HepG2 (cell line): ENCODE results near the gene EFCAB11. TPM values are rescaled to one million over a fixed set of nuclear protein-coding genes. Genes with fewer than 3 reads are reported as not detected.

ENCODE experiments used
- BCL6 ChIP-seq: IDR thresholded peaks from 2 replicates; pipeline ENCODE4 v1.6.1; 2016; ENCODE audit warnings: missing genetic modification reagents, missing compliant biosample characterization
- FOSL2 ChIP-seq: sonication (generic); formaldehyde crosslinking; IDR thresholded peaks from 2 replicates; pipeline ENCODE4 v1.4.0; 2020; ENCODE audit warnings: missing genetic modification reagents
- GABPB1 ChIP-seq: IDR thresholded peaks from 2 replicates; pipeline ENCODE4 v1.6.1; 2016; ENCODE audit warnings: mild to moderate bottlenecking, missing genetic modification reagents, moderate library complexity, missing compliant biosample characterization
- NBN ChIP-seq: fragments of 450-650 bp; conservative IDR thresholded peaks from 2 replicates; pipeline ENCODE4 v1.6.1; 2017
- NR2F6 ChIP-seq, 2 experiments: IDR thresholded peaks; 2 replicates each; pipeline ENCODE4 v1.6.1; 2016; ENCODE audit warnings: antibody characterized with exemption in 1 of 2, mild to moderate bottlenecking in 1 of 2
- PBX3 ChIP-seq: sonication (generic); formaldehyde crosslinking; IDR thresholded peaks from 2 replicates; pipeline ENCODE4 v1.8.1; 2023; ENCODE audit warnings: missing genetic modification reagents, inconsistent platforms, borderline replicate concordance
- SKI ChIP-seq: fragments of 450-650 bp; IDR thresholded peaks from one replicate; pipeline ENCODE4 v1.6.1; 2018; ENCODE audit warnings: mild to moderate bottlenecking; ENCODE audit not compliant: partially characterized antibody
- WIZ ChIP-seq: sonication (generic); formaldehyde crosslinking; IDR thresholded peaks from 2 replicates; pipeline ENCODE4 v1.5.1; 2020; ENCODE audit warnings: mild to moderate bottlenecking, missing genetic modification reagents
- YEATS2 ChIP-seq: sonication (generic); formaldehyde crosslinking; IDR thresholded peaks from 2 replicates; pipeline ENCODE4 v1.4.0; 2020; ENCODE audit warnings: missing genetic modification reagents, borderline replicate concordance
- ZKSCAN1 ChIP-seq: fragments of 150-350 bp; IDR thresholded peaks from 2 replicates; pipeline ENCODE4 v1.6.1; 2014; ENCODE audit warnings: low read length
- ZMYM2 ChIP-seq: sonication (generic); formaldehyde crosslinking; IDR thresholded peaks from 2 replicates; pipeline ENCODE4 v1.8.0; 2022; ENCODE audit warnings: mild to moderate bottlenecking, missing genetic modification reagents
- ZNF431 ChIP-seq: sonication (generic); formaldehyde crosslinking; IDR thresholded peaks from 2 replicates; pipeline ENCODE4 v1.9.0; 2022; ENCODE audit warnings: missing genetic modification reagents, low read depth, mild to moderate bottlenecking, borderline replicate concordance
- ZNF687 ChIP-seq: sonication (generic); formaldehyde crosslinking; IDR thresholded peaks from 2 replicates; pipeline ENCODE4 v1.5.1; 2020; ENCODE audit warnings: mild to moderate bottlenecking, missing genetic modification reagents, moderate library complexity
- ZNF782 ChIP-seq: sonication (generic); formaldehyde crosslinking; IDR thresholded peaks from 2 replicates; pipeline ENCODE4 v1.4.0; 2020; ENCODE audit warnings: missing genetic modification reagents, mild to moderate bottlenecking, borderline replicate concordance
- ZSCAN30 ChIP-seq: sonication (generic); formaldehyde crosslinking; IDR thresholded peaks from 2 replicates; pipeline ENCODE4 v1.5.0; 2020; ENCODE audit warnings: mild to moderate bottlenecking, missing genetic modification reagents
- polyA plus RNA-seq, 8 experiments: library from polyadenylated mRNA; depleted of rRNA in 3 of 8; stranded (reverse) in 7 of 8; unstranded in 1 of 8; fragments of >200 nt; fragmentation: Illumina TruSeq in 4 of 8; extraction: Trizol in 4 of 8; gene quantifications; 2 replicates each; pipeline versions ENCODE4 v1.2.1 to v1.2.3, GENCODE V29; 2011 to 2016; ENCODE audit warnings: low read depth in 4 of 8, missing spikeins in 1 of 8, mixed read lengths in 1 of 8; ENCODE audit not compliant: insufficient read depth in 1 of 8
- total RNA-seq, 5 experiments: library from RNA; depleted of rRNA; stranded (reverse); fragments of >200 nt; fragmentation: Illumina TruSeq; extraction: Trizol; gene quantifications; 2 replicates each; pipeline ENCODE4 v1.2.3, GENCODE V29; 2016; ENCODE audit warnings: low read depth in 1 of 5
- TF ChIP-seq, protein P1 (sequence below): fragments of 450-650 bp; IDR thresholded peaks from 2 replicates; pipeline ENCODE4 v1.6.1; 2017; ENCODE audit warnings: mild to moderate bottlenecking
- TF ChIP-seq, protein P2 (sequence below): sonication (generic); formaldehyde crosslinking; IDR thresholded peaks from 2 replicates; pipeline ENCODE4; 2020; ENCODE audit warnings: missing genetic modification reagents, mild to moderate bottlenecking, borderline replicate concordance

The EFCAB11 gene
- total and polyA plus RNA-seq, 2 of the 13 experiments (the other 11 are each of a cell fraction or from before 2014, with no cell fraction given): 8.2 to 31.5 TPM

DNA sequence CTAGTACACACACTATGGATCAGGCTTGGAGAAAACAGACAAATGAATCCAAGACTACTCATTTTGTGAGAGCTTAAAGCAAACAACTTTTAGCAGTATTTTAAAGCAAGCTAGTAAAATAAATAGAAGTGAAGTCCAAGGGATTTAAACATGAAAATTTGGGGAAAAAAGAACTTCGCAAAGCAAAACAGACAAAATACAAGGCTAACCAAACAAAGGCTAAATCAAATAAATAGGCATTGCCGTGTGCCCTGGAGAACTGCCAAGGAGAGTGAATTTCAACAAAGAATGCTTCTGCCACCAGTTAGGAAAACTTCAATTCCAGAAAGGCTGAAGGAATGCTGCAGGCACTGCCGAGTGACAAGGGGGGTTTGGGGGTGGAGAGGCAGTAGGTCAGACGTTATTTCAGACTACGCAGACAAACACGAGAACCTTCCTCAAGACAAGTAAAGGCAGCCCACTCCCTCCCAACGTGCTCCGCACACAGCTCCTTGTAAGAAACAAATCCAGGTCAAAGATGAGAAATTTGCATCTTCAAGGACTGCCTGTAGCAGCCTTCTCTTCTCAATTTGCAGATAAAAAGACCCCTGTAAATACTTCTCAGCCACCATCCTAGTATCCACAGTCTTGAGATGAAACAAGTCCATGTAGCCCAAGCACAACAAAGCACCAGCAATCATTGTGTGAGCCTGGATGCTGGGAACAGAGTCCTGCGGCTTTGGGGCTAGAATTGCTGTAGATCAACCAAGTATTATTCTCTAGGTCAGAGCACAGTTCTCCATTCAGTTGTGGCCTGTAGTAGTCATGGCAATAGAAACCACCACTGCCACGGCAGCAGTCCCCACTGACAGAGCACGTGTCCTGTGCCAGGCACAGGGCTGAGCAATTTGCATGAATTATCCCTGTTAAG, 43.3 kb downstream of the EFCAB11 start (continued):
- TF ChIP-seq ZNF687 (CRISPR knock-in tag): no peak
- TF ChIP-seq SKI: no peak
- TF ChIP-seq ZKSCAN1: no peak
- no peak for TF ChIP-seq PBX3
- TF ChIP-seq ZNF431 (CRISPR knock-in tag): no peak
- TF ChIP-seq NR2F6 (IDR thresholded peaks at IDR 0.05): peak; percentile 26
- peak; percentile 31; the same call in 1 of the 2 replicates for TF ChIP-seq NR2F6 (CRISPR knock-in tag; IDR thresholded peaks at IDR 0.05)
- TF ChIP-seq YEATS2 (CRISPR knock-in tag): no peak
- TF ChIP-seq ZNF782 (CRISPR knock-in tag): no peak
- no peak for TF ChIP-seq ZSCAN30 (CRISPR knock-in tag)
- TF ChIP-seq NBN: no peak
- TF ChIP-seq, protein P1, sequence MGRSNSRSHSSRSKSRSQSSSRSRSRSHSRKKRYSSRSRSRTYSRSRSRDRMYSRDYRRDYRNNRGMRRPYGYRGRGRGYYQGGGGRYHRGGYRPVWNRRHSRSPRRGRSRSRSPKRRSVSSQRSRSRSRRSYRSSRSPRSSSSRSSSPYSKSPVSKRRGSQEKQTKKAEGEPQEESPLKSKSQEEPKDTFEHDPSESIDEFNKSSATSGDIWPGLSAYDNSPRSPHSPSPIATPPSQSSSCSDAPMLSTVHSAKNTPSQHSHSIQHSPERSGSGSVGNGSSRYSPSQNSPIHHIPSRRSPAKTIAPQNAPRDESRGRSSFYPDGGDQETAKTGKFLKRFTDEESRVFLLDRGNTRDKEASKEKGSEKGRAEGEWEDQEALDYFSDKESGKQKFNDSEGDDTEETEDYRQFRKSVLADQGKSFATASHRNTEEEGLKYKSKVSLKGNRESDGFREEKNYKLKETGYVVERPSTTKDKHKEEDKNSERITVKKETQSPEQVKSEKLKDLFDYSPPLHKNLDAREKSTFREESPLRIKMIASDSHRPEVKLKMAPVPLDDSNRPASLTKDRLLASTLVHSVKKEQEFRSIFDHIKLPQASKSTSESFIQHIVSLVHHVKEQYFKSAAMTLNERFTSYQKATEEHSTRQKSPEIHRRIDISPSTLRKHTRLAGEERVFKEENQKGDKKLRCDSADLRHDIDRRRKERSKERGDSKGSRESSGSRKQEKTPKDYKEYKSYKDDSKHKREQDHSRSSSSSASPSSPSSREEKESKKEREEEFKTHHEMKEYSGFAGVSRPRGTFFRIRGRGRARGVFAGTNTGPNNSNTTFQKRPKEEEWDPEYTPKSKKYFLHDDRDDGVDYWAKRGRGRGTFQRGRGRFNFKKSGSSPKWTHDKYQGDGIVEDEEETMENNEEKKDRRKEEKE: no peak
- TF ChIP-seq BCL6 (CRISPR knock-in tag): peak; percentile 70; the same call in 1 of the 2 replicates
- no peak for TF ChIP-seq ZMYM2 (CRISPR knock-in tag)
- no peak for TF ChIP-seq WIZ
- peak; percentile 45; the same call in 1 of the 2 replicates for TF ChIP-seq FOSL2 (CRISPR knock-in tag)
- TF ChIP-seq GABPB1 (CRISPR knock-in tag): peak; percentile 12; the same call in 1 of the 2 replicates
- TF ChIP-seq, protein P2, sequence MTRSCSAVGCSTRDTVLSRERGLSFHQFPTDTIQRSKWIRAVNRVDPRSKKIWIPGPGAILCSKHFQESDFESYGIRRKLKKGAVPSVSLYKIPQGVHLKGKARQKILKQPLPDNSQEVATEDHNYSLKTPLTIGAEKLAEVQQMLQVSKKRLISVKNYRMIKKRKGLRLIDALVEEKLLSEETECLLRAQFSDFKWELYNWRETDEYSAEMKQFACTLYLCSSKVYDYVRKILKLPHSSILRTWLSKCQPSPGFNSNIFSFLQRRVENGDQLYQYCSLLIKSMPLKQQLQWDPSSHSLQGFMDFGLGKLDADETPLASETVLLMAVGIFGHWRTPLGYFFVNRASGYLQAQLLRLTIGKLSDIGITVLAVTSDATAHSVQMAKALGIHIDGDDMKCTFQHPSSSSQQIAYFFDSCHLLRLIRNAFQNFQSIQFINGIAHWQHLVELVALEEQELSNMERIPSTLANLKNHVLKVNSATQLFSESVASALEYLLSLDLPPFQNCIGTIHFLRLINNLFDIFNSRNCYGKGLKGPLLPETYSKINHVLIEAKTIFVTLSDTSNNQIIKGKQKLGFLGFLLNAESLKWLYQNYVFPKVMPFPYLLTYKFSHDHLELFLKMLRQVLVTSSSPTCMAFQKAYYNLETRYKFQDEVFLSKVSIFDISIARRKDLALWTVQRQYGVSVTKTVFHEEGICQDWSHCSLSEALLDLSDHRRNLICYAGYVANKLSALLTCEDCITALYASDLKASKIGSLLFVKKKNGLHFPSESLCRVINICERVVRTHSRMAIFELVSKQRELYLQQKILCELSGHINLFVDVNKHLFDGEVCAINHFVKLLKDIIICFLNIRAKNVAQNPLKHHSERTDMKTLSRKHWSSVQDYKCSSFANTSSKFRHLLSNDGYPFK: no peak
